Measurements from ENCODE around the gene MAP3K13. TPM values are rescaled to one million over a fixed set of nuclear protein-coding genes. Genes with fewer than 3 reads are reported as not detected.

MAP3K13 gene
- total RNA-seq, 1 donor from 2014 or later: 26.9 TPM

- Mint-ChIP-seq H3K9me3 (ENCODE audit: unreplicated experiment) (no peaks in the 10 kb centered on the region), H3K4me3 (ENCODE audit: unreplicated experiment) (no peak overlapping the region), H3K4me1 (ENCODE audit: unreplicated experiment) (no peaks in the 10 kb centered on the region), H3K27ac (ENCODE audit: unreplicated experiment) (no peak overlapping the region), H3K27me3 (ENCODE audit: unreplicated experiment) (no peaks in the 10 kb centered on the region), H3K36me3 (ENCODE audit: unreplicated experiment) (no peaks in the 10 kb centered on the region)
- TF ChIP-seq, protein P1, sequence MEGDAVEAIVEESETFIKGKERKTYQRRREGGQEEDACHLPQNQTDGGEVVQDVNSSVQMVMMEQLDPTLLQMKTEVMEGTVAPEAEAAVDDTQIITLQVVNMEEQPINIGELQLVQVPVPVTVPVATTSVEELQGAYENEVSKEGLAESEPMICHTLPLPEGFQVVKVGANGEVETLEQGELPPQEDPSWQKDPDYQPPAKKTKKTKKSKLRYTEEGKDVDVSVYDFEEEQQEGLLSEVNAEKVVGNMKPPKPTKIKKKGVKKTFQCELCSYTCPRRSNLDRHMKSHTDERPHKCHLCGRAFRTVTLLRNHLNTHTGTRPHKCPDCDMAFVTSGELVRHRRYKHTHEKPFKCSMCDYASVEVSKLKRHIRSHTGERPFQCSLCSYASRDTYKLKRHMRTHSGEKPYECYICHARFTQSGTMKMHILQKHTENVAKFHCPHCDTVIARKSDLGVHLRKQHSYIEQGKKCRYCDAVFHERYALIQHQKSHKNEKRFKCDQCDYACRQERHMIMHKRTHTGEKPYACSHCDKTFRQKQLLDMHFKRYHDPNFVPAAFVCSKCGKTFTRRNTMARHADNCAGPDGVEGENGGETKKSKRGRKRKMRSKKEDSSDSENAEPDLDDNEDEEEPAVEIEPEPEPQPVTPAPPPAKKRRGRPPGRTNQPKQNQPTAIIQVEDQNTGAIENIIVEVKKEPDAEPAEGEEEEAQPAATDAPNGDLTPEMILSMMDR (IDR thresholded peaks at IDR 0.05): no peak
- no peak for DNase-seq (ENCODE audit: extremely low spot score, unreplicated experiment)
Observed at GRCh38 chr3:185401319-185401955, 38.5 kb downstream of the MAP3K13 start.

- Mint-ChIP-seq H3K27ac (ENCODE audit: unreplicated experiment) (no peak overlapping the region), H3K9me3 (ENCODE audit: unreplicated experiment) (no peaks in the 10 kb centered on the region), H3K4me3 (ENCODE audit: unreplicated experiment) (no peak overlapping the region), H3K27me3 (ENCODE audit: unreplicated experiment) (no peaks in the 10 kb centered on the region), H3K36me3 (ENCODE audit: unreplicated experiment) (no peaks in the 10 kb centered on the region), H3K4me1 (ENCODE audit: unreplicated experiment) (no peaks in the 10 kb centered on the region)
- TF ChIP-seq, protein P1 (IDR thresholded peaks at IDR 0.05): no peak
- no peak for DNase-seq (ENCODE audit: extremely low spot score, unreplicated experiment)
Observed at GRCh38 chr3:185402561-185402960, 39.6 kb downstream of the MAP3K13 start.

GRCh38 chr3:185403002-185403401 is 40.1 kb downstream of the MAP3K13 start:
- no peak overlapping the region for H3K27ac Mint-ChIP-seq (ENCODE audit: unreplicated experiment)

GRCh38 chr3:185405243-185405642 is 42.3 kb downstream of the MAP3K13 start:
- no peak overlapping the region for H3K27ac Mint-ChIP-seq (ENCODE audit: unreplicated experiment)
- TF ChIP-seq, protein P1 (IDR thresholded peaks at IDR 0.05): no peak

More at GRCh38 chr3:185403002-185403401, 40.1 kb downstream of the MAP3K13 start:
- H3K9me3 Mint-ChIP-seq (ENCODE audit: unreplicated experiment): no peaks in the 10 kb centered on the region
- DNase-seq (ENCODE audit: extremely low spot score, unreplicated experiment): no peak
- no peaks in the 10 kb centered on the region for H3K36me3 Mint-ChIP-seq (ENCODE audit: unreplicated experiment)
- H3K4me3 Mint-ChIP-seq (ENCODE audit: unreplicated experiment): no peak overlapping the region
- no peaks in the 10 kb centered on the region for H3K4me1 Mint-ChIP-seq (ENCODE audit: unreplicated experiment)
- TF ChIP-seq, protein P1 (IDR thresholded peaks at IDR 0.05): no peak
- no peaks in the 10 kb centered on the region for H3K27me3 Mint-ChIP-seq (ENCODE audit: unreplicated experiment)

GRCh38 chr3:185405664-185406063 is 42.7 kb downstream of the MAP3K13 start:
- Mint-ChIP-seq H3K27me3 (ENCODE audit: unreplicated experiment) (no peaks in the 10 kb centered on the region), H3K36me3 (ENCODE audit: unreplicated experiment) (no peaks in the 10 kb centered on the region), H3K9me3 (ENCODE audit: unreplicated experiment) (no peaks in the 10 kb centered on the region), H3K4me1 (ENCODE audit: unreplicated experiment) (no peaks in the 10 kb centered on the region), H3K27ac (ENCODE audit: unreplicated experiment) (no peak overlapping the region), H3K4me3 (ENCODE audit: unreplicated experiment) (no peak overlapping the region)
- no peak for DNase-seq (ENCODE audit: extremely low spot score, unreplicated experiment)
- TF ChIP-seq, protein P1 (IDR thresholded peaks at IDR 0.05): no peak

More at GRCh38 chr3:185405243-185405642, 42.3 kb downstream of the MAP3K13 start:
- no peak for DNase-seq (ENCODE audit: extremely low spot score, unreplicated experiment)
- H3K27me3 Mint-ChIP-seq (ENCODE audit: unreplicated experiment): no peaks in the 10 kb centered on the region
- no peaks in the 10 kb centered on the region for H3K4me1 Mint-ChIP-seq (ENCODE audit: unreplicated experiment)
- no peak overlapping the region for H3K4me3 Mint-ChIP-seq (ENCODE audit: unreplicated experiment)
- H3K36me3 Mint-ChIP-seq (ENCODE audit: unreplicated experiment): no peaks in the 10 kb centered on the region
- H3K9me3 Mint-ChIP-seq (ENCODE audit: unreplicated experiment): no peaks in the 10 kb centered on the region
